Measurements from ENCODE around the gene NBPF3.
A peak's percentile ranks its signal among the peaks of the same experiment; 100 is the strongest.
"Not testable (repeated sequence)": the region's sequence is repeated elsewhere in the genome, so short reads cannot be mapped to it uniquely, and the experiment has no call there.

Gene NBPF3

GRCh38 chr1:21437341-21437640 lies 2.6 kb upstream of the NBPF3 start:
- H3K4me3 ChIP-seq (ENCODE audit: low read depth, low read length), result no peak overlapping the region
- no peak for TF ChIP-seq CTCF (IDR thresholded peaks at IDR 0.05; ENCODE audit: low read depth, low read length, missing control alignments)
- no peak for DNase-seq (ENCODE audit: low read depth)

GRCh38 chr1:21438646-21439312 lies 1.2 kb upstream of the NBPF3 start:
- DNase-seq (ENCODE audit: low read depth); H3K4me3 ChIP-seq (ENCODE audit: low read depth, low read length): not testable (repeated sequence)

GRCh38 chr1:21439345-21439720 lies 604 bp upstream of the NBPF3 start:
- H3K4me3 ChIP-seq (ENCODE audit: low read depth, low read length), result peak overlapping the region; percentile 93
- no peak for TF ChIP-seq CTCF (IDR thresholded peaks at IDR 0.05; ENCODE audit: low read depth, low read length, missing control alignments)
- no peak for DNase-seq (ENCODE audit: low read depth)

GRCh38 chr1:21440630-21441125 lies 741 bp downstream of the NBPF3 start:
- H3K4me3 ChIP-seq (ENCODE audit: low read depth, low read length), result peak overlapping the region; percentile 93

GRCh38 chr1:21446647-21447046 lies 6.7 kb downstream of the NBPF3 start:
- H3K4me3 ChIP-seq (ENCODE audit: low read depth, low read length); DNase-seq (ENCODE audit: low read depth): not testable (repeated sequence)

More at GRCh38 chr1:21440630-21441125, 741 bp downstream of the NBPF3 start:
- not testable (repeated sequence) for DNase-seq (ENCODE audit: low read depth)

GRCh38 chr1:21447311-21447710 lies 7.4 kb downstream of the NBPF3 start:
- H3K4me3 ChIP-seq (ENCODE audit: low read depth, low read length), result no peak overlapping the region
- no peak for TF ChIP-seq CTCF (IDR thresholded peaks at IDR 0.05; ENCODE audit: low read depth, low read length, missing control alignments)
- no peak for DNase-seq (ENCODE audit: low read depth)

- TF ChIP-seq CTCF (IDR thresholded peaks at IDR 0.05; ENCODE audit: low read depth, low read length, missing control alignments), result no peak
- no peak for DNase-seq (ENCODE audit: low read depth)
- no peak overlapping the region for H3K4me3 ChIP-seq (ENCODE audit: low read depth, low read length)
Measured at GRCh38 chr1:21449906-21450305, 10.0 kb downstream of the NBPF3 start.

- no peak for TF ChIP-seq CTCF (IDR thresholded peaks at IDR 0.05; ENCODE audit: low read depth, low read length, missing control alignments)
- no peak for DNase-seq (ENCODE audit: low read depth)
- H3K4me3 ChIP-seq (ENCODE audit: low read depth, low read length), result no peak overlapping the region
Measured at GRCh38 chr1:21451212-21451611, 11.3 kb downstream of the NBPF3 start.

- DNase-seq (ENCODE audit: low read depth), result no peak
- H3K4me3 ChIP-seq (ENCODE audit: low read depth, low read length), result no peak overlapping the region
- no peak for TF ChIP-seq CTCF (IDR thresholded peaks at IDR 0.05; ENCODE audit: low read depth, low read length, missing control alignments)
Measured at GRCh38 chr1:21451981-21452411, 12.1 kb downstream of the NBPF3 start.

- not testable (repeated sequence) for DNase-seq (ENCODE audit: low read depth); H3K4me3 ChIP-seq (ENCODE audit: low read depth, low read length)
Measured at GRCh38 chr1:21453964-21454614, 14.2 kb downstream of the NBPF3 start.

- not testable (repeated sequence) for H3K4me3 ChIP-seq (ENCODE audit: low read depth, low read length); DNase-seq (ENCODE audit: low read depth)
Measured at GRCh38 chr1:21454904-21455303, 15.0 kb downstream of the NBPF3 start.
